ENCODE measurements around the gene REV3L.
"Not testable (repeated sequence)": the region's sequence is repeated elsewhere in the genome, so short reads cannot be mapped to it uniquely, and the experiment has no call there.

Gene REV3L

DNA sequence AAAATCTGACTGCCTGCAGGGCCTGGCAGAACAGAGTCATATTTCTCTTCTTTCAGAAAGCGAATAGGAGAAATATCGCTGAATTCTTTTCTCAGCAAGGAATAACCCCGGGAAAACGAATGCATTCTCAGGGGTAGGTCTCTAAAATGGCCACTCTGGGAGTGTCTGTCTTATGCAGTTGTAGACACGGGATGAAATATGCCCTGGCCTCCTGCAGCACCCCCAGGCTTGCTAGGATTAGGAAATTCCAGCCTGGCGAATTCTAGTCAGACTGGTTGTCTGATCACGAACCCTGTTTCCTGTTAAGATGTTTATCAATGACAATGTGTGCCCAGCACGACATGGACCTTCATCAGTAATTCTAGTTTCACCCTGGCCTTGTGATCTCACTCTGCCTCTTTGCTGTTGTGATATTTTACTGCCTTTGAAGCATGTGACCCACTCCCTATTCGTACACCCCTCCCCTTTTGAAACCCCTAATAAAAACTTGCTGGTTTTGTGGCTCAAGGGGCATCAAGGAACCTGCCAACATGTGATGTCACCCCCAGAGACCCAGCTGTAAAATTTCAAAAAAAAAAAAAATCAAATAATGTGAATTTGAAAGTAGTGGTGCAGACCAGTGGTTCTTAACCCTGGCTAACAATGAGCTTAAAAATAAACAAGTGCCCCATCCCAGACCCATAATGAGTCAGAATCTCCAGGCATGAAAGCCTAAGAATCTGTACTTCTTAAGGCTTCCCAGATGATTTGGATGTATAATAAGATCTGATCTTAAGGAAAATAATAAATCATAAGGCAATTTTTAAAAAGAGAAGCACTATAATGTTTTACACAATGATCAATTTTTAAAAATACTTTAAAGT is 181.8 kb downstream of the REV3L start:
- DNase-seq (ENCODE audit: low spot score): not testable (repeated sequence)

DNA sequence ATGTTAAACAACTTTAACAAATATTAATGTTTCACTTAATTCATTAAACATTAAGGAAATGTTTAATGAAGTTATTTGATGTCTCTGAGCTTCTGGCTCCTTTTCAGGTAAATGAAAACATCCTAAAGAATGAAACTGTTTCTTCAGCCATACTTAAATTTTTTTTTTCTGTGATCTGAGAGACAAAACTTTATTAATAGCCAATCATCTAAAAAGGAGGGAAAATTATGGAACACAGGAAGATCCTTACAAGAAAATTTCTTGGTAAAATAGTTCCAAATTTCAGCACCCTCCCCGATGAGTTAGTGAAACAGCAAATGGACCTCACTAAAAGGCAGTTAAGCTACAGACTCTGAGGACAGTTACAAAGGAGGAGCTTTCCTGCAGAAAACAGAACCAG is 185.2 kb downstream of the REV3L start:
- no peak for DNase-seq (ENCODE audit: low spot score)

DNA sequence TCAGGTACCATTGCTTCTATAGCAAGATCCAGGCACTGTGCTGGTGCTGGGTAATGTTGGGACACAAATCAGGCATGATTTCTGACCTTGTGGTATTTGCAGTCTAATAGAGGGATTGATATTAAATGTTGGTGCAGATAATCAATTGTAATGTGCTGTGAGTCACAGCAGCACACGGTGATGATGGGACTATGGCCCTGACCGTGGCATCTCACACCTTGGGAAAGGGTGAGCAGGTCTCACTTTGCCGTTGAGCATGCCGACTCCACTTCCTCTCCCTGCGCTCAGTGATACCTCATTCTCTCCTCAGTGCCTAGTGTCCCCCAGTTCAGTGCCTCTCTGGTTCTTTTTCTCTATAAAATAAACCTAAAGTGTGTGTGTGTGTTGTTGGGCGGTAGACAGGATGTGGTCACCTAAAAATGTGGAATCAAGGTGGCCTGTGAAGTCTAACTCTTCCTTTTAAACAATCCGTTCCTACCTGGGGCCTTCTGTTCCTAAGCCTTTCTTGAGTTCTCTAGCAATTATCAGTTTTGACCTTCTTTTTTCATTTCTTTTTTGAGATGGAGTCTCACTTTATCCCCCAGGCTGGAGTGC is 188.5 kb downstream of the REV3L start:
- no peak for DNase-seq (ENCODE audit: low spot score)

DNA sequence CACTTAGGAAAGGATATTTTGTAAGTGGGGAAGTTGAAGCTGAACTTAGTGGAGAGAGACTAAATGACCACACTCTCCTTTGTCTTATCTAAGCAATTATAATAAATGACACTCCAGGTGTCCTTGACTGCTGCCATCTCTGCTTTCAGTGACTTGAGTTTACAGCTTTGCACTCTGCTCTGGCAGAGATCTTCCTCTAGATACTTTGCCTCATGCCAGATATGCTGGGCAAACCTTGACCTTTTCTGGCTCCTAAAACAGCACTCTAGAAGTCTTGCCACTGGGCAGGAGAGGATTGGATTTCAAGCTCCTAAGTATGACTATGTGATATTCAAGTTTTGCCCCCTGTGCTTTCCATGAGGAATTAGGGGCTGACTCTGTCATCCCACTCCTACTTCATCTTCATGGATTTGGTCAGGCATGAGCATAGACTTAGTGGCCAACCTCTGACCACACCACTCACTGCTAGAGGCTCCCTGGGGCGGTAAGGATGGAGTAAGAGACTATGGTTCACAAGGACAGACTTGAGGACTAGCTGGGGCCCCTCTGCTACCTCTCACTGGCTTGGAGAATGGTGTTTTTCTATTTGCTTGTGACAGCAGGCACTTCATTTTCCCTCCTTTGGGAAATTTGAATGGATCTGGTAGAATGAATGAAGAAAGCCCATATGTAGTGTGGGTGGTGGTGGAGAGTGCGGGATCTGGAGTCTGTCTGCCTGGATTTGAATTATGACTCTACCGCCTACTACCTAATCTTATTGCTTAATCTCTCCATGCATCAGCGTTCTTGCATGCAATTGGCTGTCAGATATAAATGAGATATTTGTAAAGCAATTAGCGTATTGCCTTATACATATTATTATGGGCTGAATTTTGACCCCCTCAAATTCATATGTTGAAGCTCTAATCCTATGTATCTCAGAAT is 191.4 kb downstream of the REV3L start:
- no peak for DNase-seq (ENCODE audit: low spot score)

DNA sequence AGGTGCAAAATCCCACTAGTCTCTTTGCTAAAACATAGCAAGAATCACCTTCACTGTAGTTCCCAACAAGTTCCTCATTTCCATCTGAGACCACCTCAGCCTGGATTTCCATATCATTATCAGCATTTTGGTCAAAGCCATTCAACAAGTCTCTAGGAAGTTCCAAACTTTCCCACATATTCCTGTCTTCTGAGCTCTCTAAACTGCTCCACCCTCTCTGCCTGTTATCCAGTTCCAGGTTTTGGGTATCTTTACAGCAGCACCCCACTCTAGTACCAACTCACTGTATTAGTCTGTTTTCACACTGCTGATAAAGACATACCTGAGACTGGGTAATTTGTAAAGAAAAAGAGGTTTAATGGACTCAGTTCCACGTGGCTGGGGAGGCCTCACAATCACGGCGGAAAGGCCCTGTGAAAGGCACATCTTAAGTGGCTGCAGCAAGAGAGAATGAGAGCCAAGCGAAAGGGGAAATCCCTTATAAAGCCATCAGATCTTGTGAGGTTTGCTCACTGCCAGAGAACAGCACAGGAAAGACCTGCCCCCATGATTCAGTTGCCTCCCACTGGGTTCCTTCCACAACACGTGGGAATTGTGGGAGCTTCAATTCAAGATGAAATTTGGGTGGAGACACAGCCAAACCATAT is 192.2 kb downstream of the REV3L start:
- DNase-seq (ENCODE audit: low spot score): not testable (repeated sequence)

DNA sequence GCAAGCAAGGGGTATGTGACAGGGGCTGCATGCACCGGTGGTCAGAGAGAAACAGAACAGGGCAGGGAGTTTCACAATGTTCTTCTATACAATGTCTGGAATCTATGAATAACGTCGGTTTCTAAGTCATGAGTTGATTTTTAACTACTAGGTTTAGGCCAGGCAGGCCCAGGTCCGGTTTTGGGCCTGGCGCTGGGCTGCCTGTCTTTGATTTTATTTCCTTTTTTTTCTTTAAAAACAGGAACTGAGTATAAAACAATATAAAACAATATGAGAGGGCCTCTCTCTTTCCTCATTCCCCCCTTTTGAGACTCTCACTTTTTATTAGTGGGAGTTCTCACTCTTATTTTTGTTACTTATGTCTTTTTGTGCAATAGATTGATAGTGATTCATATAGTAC is 198.7 kb downstream of the REV3L start:
- DNase-seq (ENCODE audit: low spot score): not testable (repeated sequence)

DNA sequence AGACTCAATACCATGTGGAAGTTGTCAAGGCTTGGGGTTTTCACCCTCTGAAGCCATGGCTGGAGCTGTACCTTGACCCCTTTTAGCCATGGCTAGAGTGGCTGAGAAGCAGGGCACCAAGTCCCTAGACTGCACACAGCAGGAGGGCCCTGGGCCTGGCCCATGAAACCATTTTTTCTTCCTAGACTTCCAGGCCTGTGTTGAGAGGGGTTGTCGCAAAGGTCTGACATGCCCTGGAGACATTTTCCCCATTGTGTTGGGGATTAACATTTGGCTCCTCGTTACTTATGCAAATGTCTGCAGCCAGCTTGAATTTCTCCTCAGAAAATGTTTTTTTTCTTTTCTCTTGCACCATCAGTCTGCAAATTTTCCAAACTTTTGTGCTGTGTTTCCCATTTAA is 199.3 kb downstream of the REV3L start:
- no peak for DNase-seq (ENCODE audit: low spot score)

DNA sequence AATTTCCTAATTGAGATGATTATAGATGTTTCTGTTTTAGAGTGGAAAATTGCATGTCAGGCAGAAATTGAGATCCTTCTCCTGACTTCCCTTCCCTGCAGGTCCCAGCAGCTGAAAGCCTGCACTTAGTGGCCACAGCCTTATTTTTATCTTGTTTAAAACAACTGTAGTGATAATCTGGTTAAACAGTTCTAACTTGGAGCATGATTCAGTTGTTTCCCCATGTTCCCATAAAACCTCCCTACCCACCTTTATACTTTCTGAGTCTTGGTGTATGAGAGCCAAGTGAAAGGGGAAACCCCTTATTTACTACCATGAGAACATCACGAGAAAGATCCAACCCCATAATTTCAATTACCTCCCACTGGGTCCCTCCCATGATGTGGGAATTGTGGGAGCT is 200.5 kb downstream of the REV3L start:
- no peak for DNase-seq (ENCODE audit: low spot score)

DNA sequence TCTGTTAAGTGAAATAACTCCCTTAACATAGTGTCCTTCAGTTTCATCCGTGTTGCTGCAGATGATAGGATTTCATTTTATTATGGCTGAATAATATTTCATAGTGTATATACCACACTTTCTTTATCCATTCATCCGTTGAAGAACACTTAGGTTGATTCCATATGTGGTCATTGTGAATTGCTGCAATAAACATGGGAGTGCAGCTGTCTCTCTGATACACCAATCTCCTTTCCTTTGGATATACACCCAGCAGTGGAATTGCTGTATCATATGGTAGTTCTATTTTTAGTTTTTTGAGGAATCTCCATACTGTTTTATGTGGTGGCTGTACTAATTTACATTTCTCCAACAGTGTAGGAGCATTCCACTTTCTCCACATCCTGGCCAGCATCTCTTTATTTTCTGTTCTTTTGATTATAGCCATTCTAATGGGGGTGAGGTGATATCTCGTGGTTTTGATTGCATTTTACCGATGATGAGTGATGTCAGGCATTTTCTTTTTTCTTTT is 202.5 kb downstream of the REV3L start:
- DNase-seq (ENCODE audit: low spot score): no peak

DNA sequence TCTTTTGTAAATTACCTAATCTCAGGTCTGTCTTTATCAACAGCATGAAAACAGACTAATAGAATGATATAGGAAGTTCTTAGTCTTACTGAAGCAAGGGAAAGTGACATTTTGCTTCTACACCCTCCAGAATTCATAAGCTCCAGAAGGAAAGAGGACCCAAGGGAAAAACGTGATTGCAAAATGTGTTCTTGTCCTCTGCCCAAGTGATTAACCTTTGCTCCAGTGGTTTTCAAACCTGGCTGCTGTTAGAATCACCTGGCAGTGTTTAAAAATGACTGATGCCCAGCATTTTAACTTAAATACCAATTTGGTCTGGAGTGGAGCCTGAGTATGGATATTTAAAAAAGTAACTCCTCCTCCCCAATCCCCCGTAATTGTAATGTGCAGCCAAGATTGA is 204.3 kb downstream of the REV3L start:
- DNase-seq (ENCODE audit: low spot score): no peak

DNA sequence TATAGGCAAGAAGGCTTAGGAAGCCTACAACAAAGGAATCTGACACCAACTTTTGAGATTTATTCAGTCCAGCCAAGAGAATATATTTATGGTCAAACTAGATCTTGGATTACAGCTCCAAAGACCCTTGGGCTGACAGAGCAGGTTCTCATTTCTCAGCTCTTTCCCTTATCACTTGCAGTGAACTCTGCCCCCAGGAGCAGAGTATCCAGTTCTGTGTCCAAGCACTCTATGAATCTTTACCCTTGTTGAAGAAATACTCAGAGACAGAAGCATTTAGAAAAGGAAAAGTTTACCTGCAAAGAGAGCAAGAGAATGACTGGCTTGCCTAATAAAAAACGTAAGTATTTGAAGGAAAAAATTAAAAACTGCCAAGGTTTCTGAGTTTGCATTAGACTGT is 205.2 kb downstream of the REV3L start:
- no peak for DNase-seq (ENCODE audit: low spot score)

DNA sequence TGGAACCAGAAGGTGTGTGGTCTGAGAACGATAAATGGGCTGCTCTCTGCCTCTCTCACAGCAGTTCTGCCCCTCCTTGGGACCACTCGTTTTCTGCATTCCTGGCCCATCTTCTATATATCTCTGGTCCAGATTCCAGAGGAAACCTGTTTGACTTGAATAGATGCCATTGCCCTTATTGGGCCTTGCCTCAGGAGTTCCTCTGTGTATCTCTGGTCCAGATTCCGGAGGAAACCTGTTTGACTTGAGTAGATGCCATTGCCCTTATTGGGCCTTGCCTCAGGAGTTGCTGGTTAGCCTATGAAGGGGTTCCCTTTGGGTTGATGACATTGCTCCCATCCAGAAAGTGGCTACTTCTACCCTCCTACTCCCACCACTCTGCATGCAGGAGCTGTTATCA is 206.3 kb downstream of the REV3L start:
- no peak for DNase-seq (ENCODE audit: low spot score)

DNA sequence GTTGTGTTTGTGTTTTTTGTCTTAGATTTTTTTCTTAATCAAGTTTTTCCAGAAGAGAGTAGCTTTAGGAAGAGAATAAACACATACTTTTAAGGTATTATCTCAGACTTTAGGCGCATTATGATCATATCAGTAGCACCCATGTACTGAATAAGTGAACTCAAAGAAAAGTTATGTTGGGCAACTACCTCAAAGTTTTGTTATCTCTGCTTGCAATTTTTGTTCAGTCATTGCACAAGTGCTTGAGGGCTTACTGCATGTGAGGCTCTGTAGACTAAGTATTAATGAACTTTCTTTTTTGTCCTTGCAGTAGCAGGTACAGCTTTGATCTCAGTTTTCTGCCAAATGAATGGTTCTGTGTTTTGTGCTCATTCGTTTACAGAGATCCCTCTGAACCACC is 206.7 kb downstream of the REV3L start:
- DNase-seq (ENCODE audit: low spot score): no peak

DNA sequence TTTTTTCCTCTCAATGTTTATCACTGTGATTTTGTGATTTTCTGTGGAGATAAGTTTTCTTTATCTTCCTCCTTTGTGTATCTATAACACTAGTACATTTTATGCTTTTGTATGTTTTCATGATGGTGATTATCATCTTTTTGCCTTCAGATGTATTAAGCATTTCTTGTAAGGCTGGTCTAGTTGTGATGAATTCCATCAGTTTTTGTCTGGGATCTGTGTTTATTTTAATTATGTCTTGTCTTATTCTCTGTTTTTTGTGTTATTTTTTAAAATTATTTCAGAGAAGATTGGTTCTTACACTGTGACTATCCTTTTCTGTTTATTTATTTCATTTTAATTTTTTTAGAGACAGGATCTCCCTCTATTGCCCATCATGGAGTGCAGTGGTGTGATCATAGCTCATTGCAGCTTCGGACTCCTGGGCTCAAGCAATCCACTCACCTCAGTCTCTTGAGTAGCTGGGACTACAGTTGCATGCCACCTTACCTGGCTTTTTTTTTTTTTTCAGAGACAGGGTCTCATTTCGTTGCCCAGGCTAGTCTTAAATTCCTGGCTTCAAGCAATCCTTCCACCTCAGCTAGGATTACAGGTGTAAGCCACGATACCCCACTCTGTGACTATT is 208.3 kb downstream of the REV3L start:
- DNase-seq (ENCODE audit: low spot score): no peak

DNA sequence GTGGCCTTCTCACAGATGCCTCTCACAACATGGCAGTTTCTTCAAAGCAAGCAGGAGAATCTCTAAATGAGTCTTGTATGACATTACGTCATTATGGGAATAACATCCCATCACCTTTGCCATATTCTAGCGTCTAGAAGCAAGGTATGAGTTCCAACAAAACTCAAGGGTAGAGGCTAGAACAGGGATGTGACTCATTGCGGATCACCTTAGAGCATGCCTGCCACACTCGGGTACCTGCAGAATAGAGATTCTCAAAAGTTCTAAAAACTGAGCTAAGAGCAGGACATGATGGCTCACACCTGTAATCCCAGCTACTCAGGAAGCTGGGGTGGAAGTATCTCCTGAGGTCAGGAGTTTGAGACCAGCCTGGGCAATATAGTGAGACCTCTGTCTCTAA is 212.9 kb downstream of the REV3L start:
- DNase-seq (ENCODE audit: low spot score): no peak

DNA sequence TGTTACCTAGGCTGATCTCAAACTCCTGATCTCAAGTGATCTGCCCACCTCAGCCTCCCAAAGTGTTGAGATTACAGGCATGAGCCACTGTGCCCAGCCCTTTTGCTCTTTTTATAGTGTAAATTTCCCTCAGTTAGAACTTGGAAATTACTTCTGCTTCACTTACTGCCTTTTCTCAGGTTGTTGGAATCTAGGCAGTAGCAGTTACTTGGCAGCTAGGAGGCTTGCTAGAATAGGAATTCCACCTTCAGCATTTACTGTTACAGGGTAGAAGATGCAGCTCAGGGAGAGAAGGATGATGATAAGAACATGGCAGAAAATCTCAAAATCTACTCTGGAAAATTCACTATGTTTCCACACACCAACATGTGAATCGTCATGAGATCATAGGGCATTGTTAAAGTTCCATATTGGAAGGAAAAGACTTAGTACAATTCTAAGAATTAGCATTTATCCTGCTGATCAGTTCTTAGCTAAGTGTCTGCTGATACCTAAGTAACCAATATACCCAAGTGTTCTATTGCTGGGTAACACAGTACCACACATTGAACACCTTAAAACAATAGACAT is 213.5 kb downstream of the REV3L start:
- DNase-seq (ENCODE audit: low spot score): no peak

DNA sequence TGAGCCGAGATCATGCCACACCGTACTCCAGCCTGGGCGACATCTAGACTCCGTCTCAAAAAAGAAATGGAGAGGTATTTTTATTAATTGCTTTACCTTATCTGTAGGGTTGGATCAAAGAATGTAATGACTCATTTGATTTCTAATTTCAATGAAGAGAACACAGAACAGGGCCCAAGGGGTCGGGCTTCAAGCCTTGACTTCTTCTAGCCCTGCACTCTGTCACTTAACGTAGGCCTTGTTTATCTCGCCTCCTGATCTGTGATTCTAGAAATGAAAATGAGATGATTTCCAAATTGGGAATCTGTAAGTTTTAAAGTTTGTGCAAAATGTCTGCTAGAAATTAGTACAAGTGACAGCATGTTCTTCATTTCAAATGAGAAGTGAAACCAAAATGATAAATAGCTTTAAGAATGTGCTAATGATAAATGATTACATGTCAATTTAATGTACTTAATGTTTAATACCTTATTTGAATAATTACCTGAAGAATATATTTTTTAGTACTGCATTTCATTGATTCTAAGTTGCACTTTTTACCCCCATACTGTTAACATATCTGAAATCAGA is 215.2 kb downstream of the REV3L start:
- DNase-seq (ENCODE audit: low spot score): no peak

DNA sequence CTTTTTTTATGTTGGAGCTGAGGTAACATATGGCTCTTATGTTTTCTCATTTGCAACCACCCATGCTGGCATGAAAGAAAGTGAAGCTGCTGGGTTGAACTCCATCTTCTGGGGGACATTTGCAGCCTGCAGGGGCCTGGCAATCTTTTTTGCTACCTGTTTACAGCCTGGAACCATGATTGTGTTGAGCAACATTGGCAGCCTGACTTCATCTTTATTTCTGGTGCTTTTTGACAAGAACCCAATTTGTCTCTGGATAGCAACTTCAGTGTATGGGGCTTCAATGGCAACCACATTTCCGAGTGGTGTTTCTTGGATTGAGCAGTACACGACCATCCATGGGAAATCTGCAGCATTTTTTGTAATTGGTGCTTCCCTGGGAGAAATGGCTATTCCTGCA is 216.7 kb downstream of the REV3L start:
- DNase-seq (ENCODE audit: low spot score): no peak

DNA sequence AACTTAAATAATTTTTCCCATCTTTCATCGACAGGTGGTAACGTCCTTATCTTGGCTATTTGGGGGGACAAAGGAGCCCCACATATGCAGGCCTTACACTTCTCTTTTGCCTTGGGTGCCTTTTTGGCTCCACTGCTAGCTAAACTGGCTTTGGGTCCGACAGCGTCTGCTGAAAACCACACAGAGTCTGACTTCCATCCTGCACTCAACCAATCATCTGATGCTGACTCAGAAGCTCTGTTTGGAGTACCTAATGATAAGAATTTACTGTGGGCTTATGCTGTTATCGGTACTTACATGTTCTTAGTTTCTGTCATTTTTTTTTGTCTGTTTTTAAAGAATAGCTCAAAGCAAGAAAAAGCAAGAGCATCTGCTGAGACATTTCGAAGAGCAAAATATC is 217.2 kb downstream of the REV3L start:
- DNase-seq (ENCODE audit: low spot score): no peak

DNA sequence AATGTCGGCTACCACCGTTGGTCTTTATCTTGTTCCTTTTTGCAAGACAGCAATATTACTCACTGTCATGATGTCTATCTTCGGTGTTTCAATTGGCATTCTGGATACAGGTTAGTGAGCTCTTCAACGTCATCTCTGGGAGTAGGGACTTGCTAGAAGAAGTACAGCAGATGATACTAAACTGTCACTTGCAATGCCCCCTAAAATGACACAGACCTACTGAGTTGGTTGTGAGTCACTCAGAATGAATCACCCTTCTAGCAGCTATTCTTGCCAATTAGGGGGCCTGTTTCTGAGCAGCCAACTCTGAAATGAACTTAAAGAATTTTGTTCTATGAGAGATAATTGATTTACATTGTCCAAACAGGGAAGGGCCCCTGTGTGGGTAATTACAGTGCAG is 219.2 kb downstream of the REV3L start:
- no peak for DNase-seq (ENCODE audit: low spot score)

Data from D341Med (cell line).